Karpas-422 (cell line): ENCODE data around the gene PHF3. TPM values are rescaled to one million over a fixed set of nuclear protein-coding genes. Genes with fewer than 3 reads are reported as not detected.

Source experiments
- DNase-seq: peaks from one replicate; pipeline ENCODE4 v3.0.0-alpha.2; 2015
- H2AFZ ChIP-seq: fragments of 200-600 bp; sonication (generic); 2 replicates; pipeline ENCODE4 v1.6.1; 2014; ENCODE audit warnings: antibody characterized with exemption, low read length, mixed read lengths
- H3K27ac ChIP-seq: fragments of 200-600 bp; sonication (generic); 2 replicates; pipeline ENCODE4 v1.5.1; 2014; ENCODE audit warnings: mild to moderate bottlenecking, low read length, moderate library complexity
- H3K27me3 ChIP-seq: fragments of 200-600 bp; sonication (generic); 2 replicates; pipeline ENCODE4 v1.6.1; 2014; ENCODE audit warnings: low read length, mixed read lengths
- H3K36me3 ChIP-seq: fragments of 200-600 bp; sonication (generic); 2 replicates; pipeline ENCODE4 v1.6.1; 2014; ENCODE audit warnings: low read length, mixed read lengths; ENCODE audit not compliant: insufficient read depth
- H3K4me1 ChIP-seq: fragments of 200-600 bp; sonication (generic); 2 replicates; pipeline ENCODE4 v1.6.1; 2014; ENCODE audit warnings: mild to moderate bottlenecking, low read length, mixed read lengths
- H3K4me2 ChIP-seq: fragments of 200-600 bp; sonication (generic); 2 replicates; pipeline ENCODE4 v1.6.1; 2014; ENCODE audit warnings: low read length, low read depth, mild to moderate bottlenecking; ENCODE audit not compliant: poor library complexity, severe bottlenecking
- H3K4me3 ChIP-seq: fragments of 200-600 bp; sonication (generic); 2 replicates; pipeline ENCODE4 v1.5.1; 2014; ENCODE audit warnings: mild to moderate bottlenecking, antibody characterized with exemption, low read length, mixed read lengths
- H3K79me2 ChIP-seq: fragments of 200-600 bp; sonication (generic); 2 replicates; pipeline ENCODE4 v1.6.1; 2014; ENCODE audit warnings: mild to moderate bottlenecking, low read length, mixed read lengths
- H3K9ac ChIP-seq: fragments of 200-600 bp; sonication (generic); 2 replicates; pipeline ENCODE4 v1.6.0; 2014; ENCODE audit warnings: low read length
- H3K9me2 ChIP-seq: fragments of 200-600 bp; sonication (generic), shearing (Covaris generic); replicated peaks from 2 replicates; pipeline ENCODE4 v1.6.0; 2014; ENCODE audit warnings: mild to moderate bottlenecking, low read length, moderate library complexity; ENCODE audit not compliant: insufficient read depth
- H3K9me3 ChIP-seq: fragments of 300-700, 200-600 bp; sonication (generic); 2 replicates; pipeline ENCODE4 v1.6.1; 2014; ENCODE audit warnings: low read length, mixed read lengths
- H4K20me1 ChIP-seq: fragments of 200-600 bp; sonication (generic); 2 replicates; pipeline ENCODE4 v1.6.1; 2014; ENCODE audit warnings: mild to moderate bottlenecking, antibody characterized with exemption, low read length, low read depth; ENCODE audit not compliant: insufficient read depth
- total RNA-seq: library from RNA; depleted of rRNA; stranded (reverse); fragments of >200 nt; shearing (Covaris generic); gene quantifications from 2 replicates; pipeline ENCODE4 v1.2.3, GENCODE V29; 2014; ENCODE audit warnings: low replicate concordance

The PHF3 gene
- total RNA-seq, 1 experiment from 2014 or later, result 86.3 TPM

DNA sequence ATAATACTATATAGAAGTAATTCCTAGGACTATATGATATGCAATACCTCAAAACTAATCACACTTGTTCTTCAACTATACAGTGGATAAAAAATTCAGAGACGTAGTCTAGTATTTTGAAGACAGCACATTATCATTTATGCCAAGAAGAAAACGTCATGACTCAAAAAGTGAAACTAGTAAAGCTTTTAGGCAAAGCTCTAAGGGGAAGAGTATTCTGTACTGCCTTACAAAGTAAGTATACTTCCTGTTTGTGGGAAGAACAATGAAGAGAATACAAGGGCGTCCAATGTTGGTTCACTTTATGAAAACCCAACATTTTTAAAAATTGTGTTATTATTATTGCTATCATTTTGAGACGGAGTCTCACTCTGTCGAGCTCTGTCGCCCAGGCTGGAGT is 35.5 kb upstream of the PHF3 start:
- no peaks in the 10 kb centered on the region for H3K27me3 ChIP-seq
- DNase-seq, result no peak
- H4K20me1 ChIP-seq, result no peaks in the 10 kb centered on the region
- no peaks in the 10 kb centered on the region for H3K79me2 ChIP-seq
- no peaks in the 10 kb centered on the region for H3K36me3 ChIP-seq
- no peak overlapping the region for H3K9ac ChIP-seq
- H3K9me3 ChIP-seq, result no peaks in the 10 kb centered on the region
- H3K4me1 ChIP-seq, result peaks cover 17% of the 10 kb centered on the region
- no peak overlapping the region for H3K4me2 ChIP-seq
- no peak overlapping the region for H3K4me3 ChIP-seq
- H3K9me2 ChIP-seq, result no peaks in the 10 kb centered on the region
- H2AFZ ChIP-seq, result no peak overlapping the region
- H3K27ac ChIP-seq, result no peak overlapping the region

DNA sequence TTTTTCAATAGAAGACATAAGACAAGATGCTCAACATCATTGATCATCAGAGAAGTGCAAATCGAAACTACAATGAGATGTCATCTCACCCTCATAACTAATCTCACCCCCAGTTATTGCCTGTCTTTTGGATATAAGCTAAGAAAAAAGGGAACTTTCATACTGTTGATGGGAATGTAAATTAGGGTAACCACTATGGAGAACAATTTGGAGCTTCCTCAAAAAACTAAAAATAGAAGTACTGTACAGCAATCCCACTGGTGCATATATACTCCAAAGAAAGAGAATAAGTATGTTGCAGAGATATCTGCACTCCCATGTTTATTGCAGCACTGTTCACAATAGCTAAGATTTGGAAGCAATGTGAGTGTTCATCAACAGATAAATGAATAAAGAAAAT is 26.4 kb upstream of the PHF3 start:
- Histone ChIP-seq H2AFZ (no peak overlapping the region), H3K9me3 (no peaks in the 10 kb centered on the region), H3K79me2 (no peaks in the 10 kb centered on the region), H3K9me2 (no peaks in the 10 kb centered on the region), H3K4me1 (no peaks in the 10 kb centered on the region), H4K20me1 (no peaks in the 10 kb centered on the region), H3K27ac (no peak overlapping the region), H3K4me2 (no peak overlapping the region), H3K36me3 (no peaks in the 10 kb centered on the region), H3K9ac (no peak overlapping the region), H3K27me3 (no peaks in the 10 kb centered on the region), H3K4me3 (no peak overlapping the region)
- no peak for DNase-seq

- Histone ChIP-seq H3K36me3 (no peaks in the 10 kb centered on the region), H3K4me2 (no peak overlapping the region), H4K20me1 (no peaks in the 10 kb centered on the region), H2AFZ (no peak overlapping the region), H3K4me1 (no peaks in the 10 kb centered on the region), H3K9me3 (no peaks in the 10 kb centered on the region), H3K9me2 (no peaks in the 10 kb centered on the region), H3K79me2 (no peaks in the 10 kb centered on the region), H3K27ac (no peak overlapping the region), H3K27me3 (no peaks in the 10 kb centered on the region), H3K9ac (no peak overlapping the region), H3K4me3 (no peak overlapping the region)
- no peak for DNase-seq
Observed at GRCh38 chr6:63610944-63611343, 24.7 kb upstream of the PHF3 start.

GRCh38 chr6:63611560-63611959 is 24.0 kb upstream of the PHF3 start:
- no peak overlapping the region for H3K4me3 ChIP-seq
- H3K9me3 ChIP-seq, result no peaks in the 10 kb centered on the region
- no peaks in the 10 kb centered on the region for H3K79me2 ChIP-seq
- no peaks in the 10 kb centered on the region for H3K9me2 ChIP-seq
- no peaks in the 10 kb centered on the region for H3K27me3 ChIP-seq
- no peaks in the 10 kb centered on the region for H3K4me1 ChIP-seq
- H2AFZ ChIP-seq, result no peak overlapping the region
- no peaks in the 10 kb centered on the region for H4K20me1 ChIP-seq
- no peak overlapping the region for H3K27ac ChIP-seq
- H3K4me2 ChIP-seq, result no peak overlapping the region
- DNase-seq, result no peak
- H3K9ac ChIP-seq, result no peak overlapping the region
- H3K36me3 ChIP-seq, result no peaks in the 10 kb centered on the region

DNA sequence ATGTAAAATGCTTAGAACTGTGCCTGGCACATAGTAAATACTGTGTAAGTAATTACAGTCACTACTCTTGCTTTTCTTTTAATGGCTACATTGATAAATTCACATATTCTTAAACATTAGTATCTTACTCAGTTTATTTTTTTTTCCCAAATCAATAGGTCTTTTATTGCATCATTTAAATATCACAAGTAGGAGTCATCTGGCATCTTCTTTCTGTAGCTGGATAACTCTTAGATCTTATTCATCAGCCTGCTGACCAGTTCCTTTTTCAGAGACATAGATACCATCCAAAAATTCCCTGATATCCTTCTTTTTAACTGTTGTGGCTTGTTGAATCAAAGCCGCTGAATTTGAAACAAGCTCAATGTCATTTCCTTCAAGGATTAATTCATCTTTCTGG is 20.0 kb upstream of the PHF3 start:
- H3K9ac ChIP-seq, result no peak overlapping the region

GRCh38 chr6:63624091-63624490 is 11.5 kb upstream of the PHF3 start:
- DNase-seq, result no peak
- Histone ChIP-seq H3K4me1 (no peaks in the 10 kb centered on the region), H3K4me3 (no peak overlapping the region), H3K27me3 (no peaks in the 10 kb centered on the region), H3K27ac (no peak overlapping the region), H3K9ac (no peak overlapping the region), H3K9me2 (no peaks in the 10 kb centered on the region), H3K79me2 (no peaks in the 10 kb centered on the region), H2AFZ (no peak overlapping the region), H3K9me3 (no peaks in the 10 kb centered on the region), H3K4me2 (no peak overlapping the region), H3K36me3 (no peaks in the 10 kb centered on the region), H4K20me1 (no peaks in the 10 kb centered on the region)

More for the DNA sequence above, 20.0 kb upstream of the PHF3 start:
- Histone ChIP-seq H2AFZ (no peak overlapping the region), H3K4me3 (no peak overlapping the region), H3K4me2 (no peak overlapping the region), H4K20me1 (no peaks in the 10 kb centered on the region), H3K36me3 (no peaks in the 10 kb centered on the region), H3K4me1 (no peaks in the 10 kb centered on the region), H3K27ac (no peak overlapping the region), H3K79me2 (no peaks in the 10 kb centered on the region), H3K9me2 (no peaks in the 10 kb centered on the region), H3K27me3 (no peaks in the 10 kb centered on the region), H3K9me3 (no peaks in the 10 kb centered on the region)
- DNase-seq, result no peak

- Histone ChIP-seq H3K27me3 (no peaks in the 10 kb centered on the region), H4K20me1 (no peaks in the 10 kb centered on the region), H3K4me3 (no peak overlapping the region), H3K36me3 (no peaks in the 10 kb centered on the region), H3K9ac (no peak overlapping the region), H3K4me1 (peaks cover 18% of the 10 kb centered on the region), H3K4me2 (no peak overlapping the region), H3K27ac (no peak overlapping the region), H3K9me3 (no peaks in the 10 kb centered on the region), H3K9me2 (no peaks in the 10 kb centered on the region), H3K79me2 (no peaks in the 10 kb centered on the region), H2AFZ (no peak overlapping the region)
- no peak for DNase-seq
Observed at GRCh38 chr6:63630466-63630865, 5.1 kb upstream of the PHF3 start.

DNA sequence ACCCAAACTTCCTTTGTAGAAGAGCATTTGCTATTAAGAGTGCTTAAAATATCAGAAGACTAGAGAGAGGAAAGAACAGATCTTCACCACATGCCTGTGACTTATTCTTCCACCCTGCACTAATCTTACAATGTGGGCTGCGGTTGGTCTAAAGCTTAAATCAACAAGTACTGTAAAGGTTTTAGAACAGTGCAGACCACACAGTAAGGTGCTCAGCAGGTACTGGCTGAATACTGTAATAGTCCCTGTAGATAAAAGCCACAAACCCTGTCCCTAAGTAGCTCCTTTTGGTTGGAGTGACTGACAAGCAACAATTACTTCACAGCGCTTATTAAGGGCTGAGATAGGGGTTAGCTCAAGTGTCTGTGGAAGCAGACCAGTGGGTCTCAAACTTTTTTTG is 972 bp upstream of the PHF3 start:
- peak overlapping the region; percentile 90 for H3K9ac ChIP-seq
- peak overlapping the region; percentile 80 for H2AFZ ChIP-seq
- no peaks in the 10 kb centered on the region for H3K9me2 ChIP-seq
- no peaks in the 10 kb centered on the region for H3K27me3 ChIP-seq
- peaks cover 20% of the 10 kb centered on the region; the same call in 1 of the 2 replicates for H4K20me1 ChIP-seq
- H3K4me3 ChIP-seq, result peak overlapping the region; percentile 95
- H3K27ac ChIP-seq, result no peak overlapping the region
- peak overlapping the region; percentile 96 for H3K4me2 ChIP-seq
- H3K79me2 ChIP-seq, result peaks cover 38% of the 10 kb centered on the region
- H3K4me1 ChIP-seq, result peaks cover 41% of the 10 kb centered on the region
- H3K9me3 ChIP-seq, result no peaks in the 10 kb centered on the region
- DNase-seq, result no peak
- H3K36me3 ChIP-seq, result no peaks in the 10 kb centered on the region

GRCh38 chr6:63635215-63635587 is 401 bp upstream of the PHF3 start:
- Histone ChIP-seq H3K9me2 (no peaks in the 10 kb centered on the region), H3K4me2 (peak overlapping the region; percentile 96), H3K27ac (no peak overlapping the region), H3K9ac (peak overlapping the region; percentile 90), H3K27me3 (no peaks in the 10 kb centered on the region), H3K79me2 (peaks cover 44% of the 10 kb centered on the region), H2AFZ (peak overlapping the region; percentile 80), H3K9me3 (no peaks in the 10 kb centered on the region), H3K4me1 (peaks cover 46% of the 10 kb centered on the region), H3K36me3 (no peaks in the 10 kb centered on the region), H3K4me3 (peak overlapping the region; percentile 95), H4K20me1 (peaks cover 25% of the 10 kb centered on the region)
- DNase-seq, result no peak
